T-helper 1 cell (primary cell): ENCODE data around the gene SREBF2.

Source experiments
- DNase-seq, 5 donors: peaks; one replicate each; pipeline ENCODE4 v3.0.0-alpha.2; 2012 to 2020

SREBF2 gene

GRCh38 chr22:41880653-41881052, 47.7 kb downstream of the SREBF2 start:
- DNase-seq = no peak

- DNase-seq = no peak
Measured at GRCh38 chr22:41883400-41883799, 50.5 kb downstream of the SREBF2 start.

GRCh38 chr22:41885116-41885515, 52.2 kb downstream of the SREBF2 start:
- no peak for DNase-seq

- DNase-seq = no peak
Measured at GRCh38 chr22:41885516-41885915, 52.6 kb downstream of the SREBF2 start.

- DNase-seq = no peak
Measured at GRCh38 chr22:41888627-41889200, 55.8 kb downstream of the SREBF2 start.

DNA sequence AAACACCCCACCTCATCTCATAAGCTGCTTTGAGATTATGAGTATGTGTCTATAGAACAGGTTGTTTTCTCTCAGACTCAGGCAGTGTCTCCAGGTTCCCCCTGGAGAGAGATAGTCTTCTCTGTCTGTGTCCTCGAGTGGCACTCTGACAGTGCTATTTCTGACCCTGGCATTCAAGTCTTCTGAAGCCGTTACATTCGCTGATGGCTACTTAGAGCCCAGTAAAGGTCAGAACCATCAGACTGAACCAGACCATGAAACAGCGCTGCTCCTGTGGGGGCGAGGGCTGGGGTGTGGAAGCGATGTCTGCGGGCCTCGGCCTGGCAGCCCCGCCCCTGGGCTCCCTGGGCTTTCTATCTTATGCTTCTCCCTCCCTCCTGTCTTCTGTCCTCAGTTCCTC, 58.5 kb downstream of the SREBF2 start:
- no peak for DNase-seq

GRCh38 chr22:41892721-41893120, 59.8 kb downstream of the SREBF2 start:
- DNase-seq = no peak

DNA sequence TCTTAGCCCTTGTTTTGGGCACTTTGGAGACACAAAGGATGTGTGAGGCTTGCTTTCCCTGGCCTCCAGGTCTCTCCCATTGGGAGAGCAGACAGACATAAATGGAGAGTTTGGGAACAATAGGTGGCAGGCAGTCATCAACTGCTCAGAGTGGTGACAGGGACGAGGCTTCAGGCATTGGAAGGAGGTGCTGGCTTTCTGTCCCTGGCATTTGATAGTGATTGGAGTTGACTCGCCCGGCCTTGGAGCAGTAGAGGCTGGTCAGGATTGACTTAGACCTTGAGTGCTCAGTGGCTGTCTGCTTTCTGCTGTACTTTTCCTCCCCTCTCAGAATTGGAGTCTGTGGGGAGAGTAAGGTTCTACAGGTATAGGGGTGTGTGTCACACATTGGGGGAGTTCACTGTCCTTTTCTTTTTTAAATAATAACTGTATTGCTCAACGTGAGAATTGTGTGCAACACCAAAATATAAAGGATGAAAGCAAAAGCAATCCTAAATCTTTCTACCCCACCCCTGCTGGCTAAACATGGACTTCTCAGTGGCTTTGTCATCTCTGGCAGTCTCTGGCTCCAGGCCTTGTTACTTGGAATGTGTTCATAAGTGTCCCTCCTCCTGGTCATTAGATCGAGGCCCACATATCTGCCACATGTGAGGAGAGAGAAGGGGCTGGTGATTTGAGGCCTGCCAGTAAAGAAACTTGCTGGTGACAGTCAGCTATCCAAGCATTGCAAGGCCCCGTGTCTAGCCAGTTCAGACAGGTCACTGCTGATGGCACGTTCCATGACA, 60.9 kb downstream of the SREBF2 start:
- no peak for DNase-seq

GRCh38 chr22:41898645-41899044, 65.7 kb downstream of the SREBF2 start:
- DNase-seq = no peak

DNA sequence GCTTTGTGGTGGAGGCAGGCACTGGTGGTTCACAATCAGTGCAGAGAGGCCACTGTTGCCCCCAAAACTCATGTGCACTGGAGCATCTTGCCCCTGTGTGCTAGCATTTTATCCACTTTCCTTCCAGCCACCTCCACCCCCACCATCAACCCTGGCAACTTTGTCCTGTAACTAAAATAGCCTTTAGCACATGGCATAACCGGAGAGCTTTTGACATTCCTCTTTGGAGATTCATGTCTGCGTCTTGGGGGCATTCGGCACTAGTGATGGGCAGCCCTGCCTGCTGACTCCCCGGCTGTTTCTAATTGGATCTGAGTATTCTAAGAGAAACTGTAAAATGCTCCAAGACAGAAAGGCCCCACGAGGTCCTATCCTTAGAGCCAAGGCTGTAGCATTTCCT, 66.2 kb downstream of the SREBF2 start:
- no peak for DNase-seq

DNA sequence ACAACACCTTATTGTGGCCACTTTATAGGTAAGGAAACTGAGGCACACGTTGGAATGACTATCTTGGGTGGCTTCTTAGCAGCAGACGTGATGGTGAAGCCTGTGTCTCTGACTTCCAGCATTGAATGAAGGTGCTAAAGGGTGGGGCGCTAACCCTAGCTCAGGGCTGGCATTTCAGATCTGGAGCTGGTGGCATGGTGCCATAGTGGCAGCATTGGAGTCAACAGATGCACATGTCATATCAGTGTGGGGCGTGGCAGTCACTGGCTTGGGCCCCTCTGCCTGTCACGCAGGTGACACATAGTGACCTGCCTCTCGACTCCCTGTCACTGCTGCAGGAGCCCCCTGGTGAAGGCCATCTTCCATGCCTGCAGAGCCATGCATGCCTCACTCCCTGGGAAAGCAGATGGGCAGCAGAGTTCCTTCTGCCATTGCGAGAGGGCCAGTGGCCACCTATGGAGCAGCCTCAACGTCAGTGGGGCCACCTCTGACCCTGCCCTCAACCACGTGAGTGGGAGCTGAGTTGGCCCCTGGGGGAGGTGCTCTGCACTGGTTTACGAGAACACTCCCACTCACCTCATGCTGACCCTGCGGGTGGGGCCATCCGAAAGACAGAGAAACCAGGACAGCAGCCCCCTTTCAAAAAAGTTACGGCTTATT, 67.2 kb downstream of the SREBF2 start:
- no peak for DNase-seq

- DNase-seq = no peak
Measured at GRCh38 chr22:41900652-41901312, 67.9 kb downstream of the SREBF2 start.

DNA sequence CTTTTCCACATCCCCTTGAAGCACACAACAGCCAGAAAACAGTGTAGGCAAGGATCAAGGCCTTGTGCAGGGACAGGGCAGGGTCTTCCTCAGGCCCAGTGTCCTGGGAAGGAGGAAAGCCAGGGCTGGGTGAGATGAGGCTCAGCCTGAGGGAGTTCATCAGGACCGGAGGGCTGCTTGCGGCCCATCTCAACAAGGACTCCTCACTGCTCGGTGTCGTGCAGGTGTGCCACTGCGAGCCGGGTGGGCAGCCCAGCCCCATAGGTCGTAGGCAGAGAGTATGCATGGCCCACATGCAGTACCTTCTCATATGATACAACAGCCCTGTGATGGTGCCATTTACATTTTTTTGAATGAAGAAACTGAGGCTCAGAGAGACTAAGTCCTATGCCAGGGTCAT, 69.1 kb downstream of the SREBF2 start:
- no peak for DNase-seq

DNA sequence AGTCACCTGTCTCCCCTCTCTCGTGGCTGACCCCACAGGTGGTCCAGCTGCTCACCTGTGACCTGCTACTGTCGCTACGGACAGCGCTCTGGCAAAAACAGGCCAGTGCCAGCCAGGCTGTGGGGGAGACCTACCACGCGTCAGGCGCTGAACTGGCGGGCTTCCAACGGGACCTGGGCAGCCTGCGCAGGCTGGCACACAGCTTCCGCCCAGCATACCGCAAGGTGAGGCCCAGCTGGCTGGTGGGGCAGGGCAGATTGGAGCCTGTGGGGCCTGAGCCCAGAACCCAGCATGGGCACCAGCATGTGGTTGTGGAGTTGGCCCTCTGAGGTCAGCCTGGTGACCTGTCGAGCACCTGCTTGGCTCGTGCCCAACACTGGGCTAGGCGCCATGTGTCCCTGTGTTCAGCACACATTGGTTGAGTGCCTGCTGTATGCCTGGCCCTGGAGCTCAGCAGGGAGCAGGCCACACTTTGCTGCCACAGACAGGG, 70.1 kb downstream of the SREBF2 start:
- no peak for DNase-seq

GRCh38 chr22:41904450-41905410, 71.8 kb downstream of the SREBF2 start:
- no peak for DNase-seq

DNA sequence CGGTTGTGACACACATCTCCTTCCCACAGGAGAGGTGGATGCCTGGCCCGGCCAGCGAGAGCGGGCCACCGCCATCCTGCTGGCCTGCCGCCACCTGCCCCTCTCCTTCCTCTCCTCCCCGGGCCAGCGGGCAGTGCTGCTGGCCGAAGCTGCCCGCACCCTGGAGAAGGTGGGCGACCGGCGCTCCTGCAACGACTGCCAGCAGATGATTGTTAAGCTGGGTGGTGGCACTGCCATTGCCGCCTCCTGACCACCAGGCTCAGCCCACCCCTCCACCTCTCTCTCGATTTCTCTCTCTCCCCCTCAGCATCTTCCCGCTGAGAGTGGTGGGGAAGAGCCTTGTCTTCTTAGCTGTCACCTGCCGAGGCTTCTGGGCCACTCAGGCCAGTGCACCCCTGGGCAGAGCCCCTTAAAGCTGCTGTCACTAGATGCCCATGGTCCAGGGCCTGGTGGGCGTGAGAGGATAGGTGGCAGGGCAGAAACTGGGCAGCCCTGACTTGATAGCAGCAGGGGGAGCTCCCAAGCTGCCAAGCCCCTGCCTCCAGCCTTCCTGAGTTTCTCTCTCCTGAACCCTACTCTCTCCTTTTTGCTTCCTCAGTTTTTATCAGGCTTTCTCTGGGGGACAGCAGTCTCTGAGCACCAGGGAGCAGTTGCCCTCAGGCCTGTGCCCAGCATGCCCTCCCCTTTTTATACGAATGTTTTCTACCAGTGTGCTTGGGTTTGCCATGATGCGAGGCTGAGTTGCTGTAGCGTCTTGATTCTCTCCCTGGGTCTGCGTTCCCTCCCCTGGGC, 72.7 kb downstream of the SREBF2 start:
- no peak for DNase-seq

- DNase-seq = no peak
Measured at GRCh38 chr22:41906822-41907221, 73.9 kb downstream of the SREBF2 start.

- no peak for DNase-seq
Measured at GRCh38 chr22:41907436-41908401, 74.8 kb downstream of the SREBF2 start.

GRCh38 chr22:41908411-41909309, 75.8 kb downstream of the SREBF2 start:
- DNase-seq = no peak
